Activated CD4-positive, alpha-beta memory T cell treated with anti-CD3 and anti-CD28 coated beads for 36 hours (primary cell): ENCODE data around the gene NDUFB7. TPM values are rescaled to one million over a fixed set of nuclear protein-coding genes. Genes with fewer than 3 reads are reported as not detected.
"Not testable (repeated sequence)": the region's sequence is repeated elsewhere in the genome, so short reads cannot be mapped to it uniquely, and the experiment has no call there.

ENCODE experiments used
- CTCF ChIA-PET: fragments of 350-600 bp; sonication (Branson Sonifier 250); formaldehyde crosslinking; loops from one replicate; lab custom pipeline; 2021; ENCODE audit warnings: antibody characterized with exemption, inconsistent platforms; lab: Charles Lee
- POLR2A ChIA-PET: fragments of 350-600 bp; sonication (Branson Sonifier 250); formaldehyde crosslinking; loops from one replicate; lab custom pipeline; 2021; ENCODE audit warnings: antibody characterized with exemption; lab: Charles Lee
- DNase-seq: peaks from one replicate; pipeline ENCODE4 v3.0.0-alpha.2; 2020
- H3K27ac Mint-ChIP-seq: one replicate; pipeline ENCODE4 v1.8.0; 2021; ENCODE audit warnings: mixed read lengths
- H3K27me3 Mint-ChIP-seq: one replicate; pipeline ENCODE4 v1.8.0; 2021; ENCODE audit warnings: mixed read lengths
- H3K36me3 Mint-ChIP-seq: one replicate; pipeline ENCODE4 v1.8.0; 2021; ENCODE audit warnings: mixed read lengths
- H3K4me1 Mint-ChIP-seq: one replicate; pipeline ENCODE4 v1.8.0; 2021; ENCODE audit warnings: low read depth, mixed read lengths
- H3K4me3 Mint-ChIP-seq: one replicate; pipeline ENCODE4 v1.8.0; 2021; ENCODE audit warnings: mild to moderate bottlenecking, mixed read lengths
- H3K9me3 Mint-ChIP-seq: one replicate; pipeline ENCODE4 v1.8.0; 2021; ENCODE audit warnings: mixed read lengths
- intact Hi-C: fragments of 100-400 bp; cut with micrococcal nuclease; formaldehyde crosslinking; loops from one replicate; pipeline ENCODE4 v1.15.1; 2023
- total RNA-seq, 2 experiments: library from RNA; stranded (reverse); gene quantifications; one replicate each; pipeline ENCODE4 v1.2.3, GENCODE V29; 2021

NDUFB7 gene
- total RNA-seq, result 100 to 1,000 TPM; 118 to 130 TPM

DNA sequence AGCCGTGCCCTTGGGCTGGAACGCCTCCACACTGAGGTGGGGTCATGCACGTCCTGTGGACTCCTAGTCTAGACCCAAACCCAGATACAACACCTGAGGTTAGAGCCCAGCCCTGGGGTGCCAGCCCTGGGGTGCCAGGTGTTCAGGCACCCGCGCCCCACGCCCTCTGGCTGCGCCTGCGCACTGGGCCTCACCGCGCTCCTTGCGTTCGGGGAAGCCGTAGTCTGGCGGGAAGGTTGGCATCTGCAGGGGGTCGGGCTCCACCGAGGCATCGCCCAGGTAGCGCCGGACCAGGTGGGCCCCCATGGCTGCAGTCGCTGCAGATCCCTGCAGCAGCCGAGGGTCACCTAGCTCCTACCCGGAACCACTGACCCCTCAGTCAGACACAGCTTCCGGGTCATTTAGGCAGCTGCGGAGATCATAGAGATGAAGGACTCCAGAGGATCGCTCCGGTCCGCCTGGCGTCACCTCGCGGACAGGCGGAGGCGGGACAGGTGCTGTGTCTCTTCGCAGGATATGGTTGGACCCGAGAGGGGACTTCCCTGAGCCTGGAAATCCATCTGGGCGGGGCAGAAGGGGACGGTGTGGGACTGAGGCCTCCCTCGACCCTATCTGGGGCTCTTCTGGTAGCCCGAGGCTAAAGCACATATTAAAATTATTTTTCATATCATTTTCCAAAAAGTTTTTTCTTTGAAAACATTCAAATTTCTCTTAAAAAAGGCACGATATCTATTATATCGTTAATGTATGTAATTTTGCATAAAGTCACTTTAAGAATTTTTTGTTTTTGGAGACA, at the start of gene NDUFB7:
TSS of gene NDUFB7 (minus strand) at position 372 of the 796 bp plus-strand sequence. CDS start at position 306, 66 bp downstream.
- Mint-ChIP-seq H3K4me3 (peak within 1 kb of the TSS; percentile 98), H3K27me3 (no peaks in the 10 kb centered on the region), H3K4me1 (peaks cover 33% of the 10 kb centered on the region), H3K36me3 (peaks cover 9% of the 10 kb centered on the region), H3K9me3 (no peaks in the 10 kb centered on the region), H3K27ac (peak within 1 kb of the TSS; percentile 85)
- DNase-seq, result peak; percentile 95
- intact Hi-C loops, result loop anchor here (1.0 to 10.0 kb wide), 3 partner anchors 117 to 317 kb away; no protein-coding TSS in a partner anchor
- ChIA-PET POLR2A (interaction anchor here (1.4 to 1.5 kb wide), 2 partner anchors 15 to 118 kb away, joined by 5 to 6 read pairs; partner anchors contain the start of gene ZNF333), CTCF (interaction anchor here (0.6 to 11.8 kb wide), 9 partner anchors 9 to 316 kb away, joined by 3 to 565 read pairs (median 5); partner anchors contain the start of gene ZNF333)

GRCh38 chr19:14619404-14619803, 47.5 kb upstream of the NDUFB7 start:
- DNase-seq, result no peak
- H3K9me3 Mint-ChIP-seq, result peaks cover 13% of the 10 kb centered on the region
- POLR2A ChIA-PET, result no interaction called here
- H3K27me3 Mint-ChIP-seq, result peaks cover 4% of the 10 kb centered on the region
- H3K4me1 Mint-ChIP-seq, result no peaks in the 10 kb centered on the region
- intact Hi-C loops, result no loop called here
- no peak overlapping the region for H3K27ac Mint-ChIP-seq
- H3K36me3 Mint-ChIP-seq, result peaks cover 4% of the 10 kb centered on the region
- H3K4me3 Mint-ChIP-seq, result no peak overlapping the region
- CTCF ChIA-PET, result no interaction called here

GRCh38 chr19:14616407-14616806, 44.5 kb upstream of the NDUFB7 start:
- H3K9me3 Mint-ChIP-seq, result peaks cover 13% of the 10 kb centered on the region
- no peak overlapping the region for H3K27ac Mint-ChIP-seq
- ChIA-PET CTCF (no interaction called here), POLR2A (no interaction called here)
- intact Hi-C loops, result no loop called here
- peaks cover 4% of the 10 kb centered on the region for H3K36me3 Mint-ChIP-seq
- DNase-seq, result no peak
- H3K27me3 Mint-ChIP-seq, result peaks cover 4% of the 10 kb centered on the region
- H3K4me3 Mint-ChIP-seq, result no peak overlapping the region
- no peaks in the 10 kb centered on the region for H3K4me1 Mint-ChIP-seq

DNA sequence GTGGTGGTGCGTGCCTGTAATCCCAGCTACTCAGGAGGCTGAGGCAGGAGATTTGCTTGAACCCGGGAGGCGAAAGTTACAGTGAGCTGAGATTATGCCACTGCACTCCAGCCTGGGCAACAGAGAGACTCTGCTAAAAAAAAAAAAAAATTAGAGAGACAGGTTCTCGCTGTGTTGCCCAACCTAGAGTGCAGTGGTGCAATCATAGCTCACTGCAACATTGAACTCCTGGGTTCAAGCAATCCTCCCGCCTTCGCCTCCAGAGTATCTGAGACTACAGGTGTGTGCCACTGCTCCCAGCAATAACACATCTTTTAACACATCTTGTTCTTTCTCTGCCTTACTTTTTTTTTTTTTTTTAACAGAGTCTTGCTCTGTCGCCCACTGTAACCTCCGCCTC, 43.8 kb upstream of the NDUFB7 start:
- H3K4me1 Mint-ChIP-seq, result no peaks in the 10 kb centered on the region
- H3K27ac Mint-ChIP-seq, result no peak overlapping the region
- H3K9me3 Mint-ChIP-seq, result peaks cover 13% of the 10 kb centered on the region
- no peak overlapping the region for H3K4me3 Mint-ChIP-seq
- peaks cover 4% of the 10 kb centered on the region for H3K36me3 Mint-ChIP-seq
- no peak for DNase-seq
- POLR2A ChIA-PET, result no interaction called here
- intact Hi-C loops, result no loop called here
- H3K27me3 Mint-ChIP-seq, result peaks cover 4% of the 10 kb centered on the region
- CTCF ChIA-PET, result no interaction called here

GRCh38 chr19:14614099-14614412, 42.2 kb upstream of the NDUFB7 start:
- Mint-ChIP-seq H3K4me1 (no peaks in the 10 kb centered on the region), H3K27me3 (no peaks in the 10 kb centered on the region), H3K36me3 (peaks cover 2% of the 10 kb centered on the region), H3K4me3 (no peak overlapping the region), H3K9me3 (peaks cover 4% of the 10 kb centered on the region), H3K27ac (no peak overlapping the region)
- no peak for DNase-seq
- CTCF ChIA-PET, result no interaction called here
- POLR2A ChIA-PET, result no interaction called here
- intact Hi-C loops, result no loop called here

GRCh38 chr19:14613399-14614098, 41.7 kb upstream of the NDUFB7 start:
- POLR2A ChIA-PET, H3K4me1 Mint-ChIP-seq, H3K27ac Mint-ChIP-seq, H3K9me3 Mint-ChIP-seq, H3K36me3 Mint-ChIP-seq, DNase-seq, intact Hi-C loops, H3K27me3 Mint-ChIP-seq, H3K4me3 Mint-ChIP-seq: not testable (repeated sequence)
- CTCF ChIA-PET, result interaction anchor here (0.7 to 0.9 kb wide), 2 partner anchors 57 to 73 kb away, joined by 3 read pairs; no protein-coding TSS in a partner anchor

DNA sequence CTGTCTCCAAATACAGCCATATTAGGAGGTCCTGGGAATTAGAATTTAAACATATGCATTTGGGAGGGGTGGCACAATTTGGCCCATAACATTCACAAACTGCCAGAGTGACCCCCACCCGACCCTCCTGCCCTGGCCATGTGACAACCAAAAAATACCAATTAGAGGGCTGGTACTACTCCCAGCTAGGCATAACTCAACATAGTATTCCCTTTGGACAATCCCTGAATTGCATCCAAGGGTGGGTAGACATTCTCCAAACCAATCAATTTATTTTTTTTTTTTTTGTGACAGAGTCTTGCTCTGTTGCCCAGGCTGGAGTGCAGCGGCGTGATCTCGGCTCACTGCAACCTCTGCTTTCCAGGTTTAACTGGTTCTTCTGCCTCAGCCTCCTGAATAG, 40.8 kb upstream of the NDUFB7 start:
- H3K27me3 Mint-ChIP-seq, result no peaks in the 10 kb centered on the region
- CTCF ChIA-PET, result interaction anchor here (0.7 to 0.9 kb wide), 2 partner anchors 56 to 74 kb away, joined by 3 read pairs; no protein-coding TSS in a partner anchor
- intact Hi-C loops, result no loop called here
- H3K27ac Mint-ChIP-seq, result no peak overlapping the region
- DNase-seq, result no peak
- no peaks in the 10 kb centered on the region for H3K4me1 Mint-ChIP-seq
- no peaks in the 10 kb centered on the region for H3K9me3 Mint-ChIP-seq
- POLR2A ChIA-PET, result no interaction called here
- H3K36me3 Mint-ChIP-seq, result no peaks in the 10 kb centered on the region
- no peak overlapping the region for H3K4me3 Mint-ChIP-seq

DNA sequence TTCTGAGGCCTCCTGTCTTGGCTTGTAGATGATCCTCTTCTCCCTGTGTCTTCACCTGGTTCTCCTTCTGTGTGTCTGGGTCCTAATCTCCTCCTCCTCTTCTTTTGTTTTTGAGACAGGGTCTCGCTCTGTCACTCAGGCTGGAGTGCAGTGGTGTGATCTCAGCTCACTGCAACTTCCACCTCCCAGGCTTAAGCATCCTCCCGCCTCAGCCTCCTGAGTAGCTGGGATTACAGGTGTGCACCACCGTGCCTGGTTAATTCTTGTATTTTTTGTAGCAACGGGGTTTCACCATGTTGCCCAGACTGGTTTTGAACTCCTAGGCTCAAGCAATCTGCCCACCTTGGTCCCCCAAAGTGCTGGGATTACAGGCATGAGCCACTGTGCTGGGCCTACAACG, 40.4 kb upstream of the NDUFB7 start:
- intact Hi-C loops, POLR2A ChIA-PET, H3K36me3 Mint-ChIP-seq, H3K27me3 Mint-ChIP-seq, H3K27ac Mint-ChIP-seq, CTCF ChIA-PET, H3K4me3 Mint-ChIP-seq, H3K9me3 Mint-ChIP-seq, H3K4me1 Mint-ChIP-seq, DNase-seq: not testable (repeated sequence)

GRCh38 chr19:14611051-14611450, 39.2 kb upstream of the NDUFB7 start:
- ChIA-PET CTCF (no interaction called here), POLR2A (no interaction called here)
- no peak for DNase-seq
- intact Hi-C loops, result no loop called here
- no peaks in the 10 kb centered on the region for H3K36me3 Mint-ChIP-seq
- H3K9me3 Mint-ChIP-seq, result no peaks in the 10 kb centered on the region
- H3K27ac Mint-ChIP-seq, result no peak overlapping the region
- H3K27me3 Mint-ChIP-seq, result no peaks in the 10 kb centered on the region
- H3K4me3 Mint-ChIP-seq, result no peak overlapping the region
- H3K4me1 Mint-ChIP-seq, result no peaks in the 10 kb centered on the region

DNA sequence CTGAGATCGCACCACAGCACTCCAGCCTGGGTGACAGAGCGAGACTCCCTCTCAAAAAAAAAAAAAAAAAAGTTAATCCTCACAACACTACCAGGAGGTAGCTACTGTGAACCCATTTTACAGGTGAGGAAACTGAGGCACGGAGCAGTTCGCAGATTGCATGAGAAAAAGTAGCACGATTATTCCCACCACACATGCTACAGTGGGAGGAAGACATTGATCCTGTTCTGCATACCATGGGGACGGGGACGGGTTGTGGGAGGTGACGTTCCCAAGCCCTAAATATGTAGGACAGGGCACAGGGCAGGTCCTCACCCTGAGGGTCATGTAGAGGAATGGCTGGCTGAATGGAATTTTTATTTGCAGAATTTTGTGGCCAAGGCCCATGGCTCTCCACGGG, 34.8 kb upstream of the NDUFB7 start:
- no peaks in the 10 kb centered on the region for H3K27me3 Mint-ChIP-seq
- intact Hi-C loops, result no loop called here
- H3K9me3 Mint-ChIP-seq, result peaks cover 5% of the 10 kb centered on the region
- peaks cover 8% of the 10 kb centered on the region for H3K4me1 Mint-ChIP-seq
- CTCF ChIA-PET, result interaction anchor here (0.6 kb wide), 1 partner anchor 821 kb away, joined by 3 read pairs; no protein-coding TSS in a partner anchor
- DNase-seq, result no peak
- H3K27ac Mint-ChIP-seq, result no peak overlapping the region
- POLR2A ChIA-PET, result no interaction called here
- no peak overlapping the region for H3K4me3 Mint-ChIP-seq
- H3K36me3 Mint-ChIP-seq, result no peaks in the 10 kb centered on the region

DNA sequence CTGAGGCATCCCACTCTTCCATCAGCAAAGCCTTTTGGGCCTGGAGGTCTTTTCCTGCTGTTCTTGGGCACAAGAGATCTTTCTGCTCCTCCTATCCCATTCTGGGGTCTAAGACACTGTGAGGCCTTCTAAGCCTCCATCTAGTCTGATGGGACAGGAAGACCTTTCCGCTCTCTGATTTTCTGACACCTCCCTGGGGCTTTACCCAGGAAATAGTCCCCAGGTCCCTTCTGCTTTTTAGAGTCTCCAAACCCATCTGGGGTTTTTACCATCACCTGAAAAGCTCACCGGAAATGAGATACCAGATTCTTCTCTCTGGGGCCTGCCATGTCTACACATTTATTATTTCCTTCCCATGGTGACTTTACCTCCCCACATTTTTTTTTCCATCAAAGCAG, 32.1 kb upstream of the NDUFB7 start:
- H3K9me3 Mint-ChIP-seq, result peaks cover 5% of the 10 kb centered on the region
- CTCF ChIA-PET, result interaction anchor here (0.7 kb wide), 1 partner anchor 1026 kb away, joined by 3 read pairs; no protein-coding TSS in a partner anchor
- peak overlapping the region; percentile 14 for H3K27ac Mint-ChIP-seq
- POLR2A ChIA-PET, result no interaction called here
- peaks cover 8% of the 10 kb centered on the region for H3K4me1 Mint-ChIP-seq
- no peaks in the 10 kb centered on the region for H3K36me3 Mint-ChIP-seq
- no peak for DNase-seq
- H3K27me3 Mint-ChIP-seq, result no peaks in the 10 kb centered on the region
- intact Hi-C loops, result no loop called here
- H3K4me3 Mint-ChIP-seq, result no peak overlapping the region

GRCh38 chr19:14599548-14600147, 27.8 kb upstream of the NDUFB7 start:
- DNase-seq, result no peak
- no peak overlapping the region for H3K4me3 Mint-ChIP-seq
- intact Hi-C loops, result no loop called here
- peaks cover 8% of the 10 kb centered on the region for H3K4me1 Mint-ChIP-seq
- H3K9me3 Mint-ChIP-seq, result peaks cover 11% of the 10 kb centered on the region
- peaks cover 8% of the 10 kb centered on the region for H3K27me3 Mint-ChIP-seq
- H3K36me3 Mint-ChIP-seq, result no peaks in the 10 kb centered on the region
- ChIA-PET CTCF (interaction anchor here (1.1 kb wide), 1 partner anchor 11 kb away, joined by 3 read pairs; no protein-coding TSS in a partner anchor), POLR2A (no interaction called here)
- H3K27ac Mint-ChIP-seq, result no peak overlapping the region
